DND-41 (cell line): ENCODE measurements around the gene PLA2G4A.

ENCODE experiments used
- ATAC-seq: fragments of 200-7000 bp; cut with Tn5 transposase; 3 replicates; pipeline ENCODE4 v1.9.1; 2021; ENCODE audit warnings: low read depth; ENCODE audit not compliant: insufficient read depth
- DNase-seq: peaks from one replicate; pipeline ENCODE4 v3.0.0-alpha.2; 2020
- H2AFZ ChIP-seq: 2 replicates; pipeline ENCODE4 v1.6.0; 2012; ENCODE audit warnings: low read depth, low read length
- H3K27ac ChIP-seq: 2 replicates; pipeline ENCODE4 v1.5.1; 2012; ENCODE audit warnings: low read length, inconsistent platforms
- H3K27me3 ChIP-seq: fragments of 200-600 bp; sonication (generic); 2 replicates; pipeline ENCODE4 v1.6.0; 2012; ENCODE audit warnings: low read length, mild to moderate bottlenecking, inconsistent platforms; ENCODE audit not compliant: insufficient read depth, poor library complexity
- H3K36me3 ChIP-seq: 2 replicates; pipeline ENCODE4 v1.5.1; 2012; ENCODE audit warnings: low read length, inconsistent platforms; ENCODE audit not compliant: insufficient read depth
- H3K4me1 ChIP-seq: 2 replicates; pipeline ENCODE4 v1.5.1; 2012; ENCODE audit warnings: mild to moderate bottlenecking, low read length; ENCODE audit not compliant: insufficient read depth
- H3K4me2 ChIP-seq: 2 replicates; pipeline ENCODE4 v1.6.0; 2012; ENCODE audit warnings: mild to moderate bottlenecking, moderate library complexity, low read length, inconsistent platforms; ENCODE audit not compliant: insufficient read depth
- H3K4me3 ChIP-seq, 2 experiments: fragments of 200-600 bp in 1 of 2; shearing (Covaris generic) in 1 of 2; 2 replicates each; pipeline ENCODE4 v1.5.1; 2012 to 2016; ENCODE audit warnings: inconsistent platforms in 2 of 2, low read length in 2 of 2, mild to moderate bottlenecking in 2 of 2, low read depth in 1 of 2, moderate library complexity in 1 of 2
- H3K79me2 ChIP-seq: 2 replicates; pipeline ENCODE4 v1.6.0; 2012; ENCODE audit warnings: low read length, inconsistent platforms; ENCODE audit not compliant: insufficient read depth
- H3K9ac ChIP-seq: 2 replicates; pipeline ENCODE4 v1.6.0; 2012; ENCODE audit warnings: low read depth, mild to moderate bottlenecking, inconsistent platforms, low read length, moderate library complexity
- H3K9me3 ChIP-seq: 2 replicates; pipeline ENCODE4 v1.5.1; 2012; ENCODE audit warnings: low read length, moderate library complexity, mild to moderate bottlenecking, inconsistent platforms; ENCODE audit not compliant: insufficient read depth, severe bottlenecking
- H4K20me1 ChIP-seq: 2 replicates; pipeline ENCODE4 v1.6.0; 2012; ENCODE audit warnings: low read length; ENCODE audit not compliant: insufficient read depth
- CTCF ChIP-seq: IDR thresholded peaks from 2 replicates; pipeline ENCODE4 v1.5.1; 2012; ENCODE audit warnings: borderline replicate concordance, low read length, moderate library complexity, mild to moderate bottlenecking; ENCODE audit not compliant: poor library complexity, severe bottlenecking; ENCODE audit errors: extremely low read depth
- EZH2 ChIP-seq: IDR thresholded peaks from 3 replicates; pipeline ENCODE4 v1.6.1; 2012; ENCODE audit warnings: borderline replicate concordance, low read depth, mild to moderate bottlenecking, moderate library complexity, low read length, inconsistent platforms; ENCODE audit not compliant: severe bottlenecking

PLA2G4A gene

GRCh38 chr1:186865857-186866256 lies 37.1 kb downstream of the PLA2G4A start:
- Histone ChIP-seq H4K20me1 (no peaks in the 10 kb centered on the region), H3K27me3 (no peaks in the 10 kb centered on the region), H3K36me3 (no peaks in the 10 kb centered on the region), H3K27ac (no peak overlapping the region), H3K4me1 (no peaks in the 10 kb centered on the region), H3K4me2 (no peak overlapping the region), H3K9ac (no peak overlapping the region), H2AFZ (no peak overlapping the region), H3K9me3 (no peaks in the 10 kb centered on the region), H3K79me2 (no peaks in the 10 kb centered on the region), H3K4me3 (no peak overlapping the region)
- no peak for TF ChIP-seq CTCF
- TF ChIP-seq EZH2 = no peak
- DNase-seq (no peak), ATAC-seq (no peak)

GRCh38 chr1:186869526-186870228 lies 40.9 kb downstream of the PLA2G4A start:
- no peak for ATAC-seq
- no peak overlapping the region for H2AFZ ChIP-seq
- H4K20me1 ChIP-seq = no peaks in the 10 kb centered on the region

GRCh38 chr1:186871784-186872183 lies 43.0 kb downstream of the PLA2G4A start:
- H3K9me3 ChIP-seq = no peaks in the 10 kb centered on the region
- no peak overlapping the region for H2AFZ ChIP-seq
- no peak overlapping the region for H3K9ac ChIP-seq
- no peak for ATAC-seq
- no peak overlapping the region for H3K27ac ChIP-seq
- no peaks in the 10 kb centered on the region for H4K20me1 ChIP-seq
- DNase-seq = no peak
- no peaks in the 10 kb centered on the region for H3K36me3 ChIP-seq
- H3K4me1 ChIP-seq = no peaks in the 10 kb centered on the region
- no peak overlapping the region for H3K4me3 ChIP-seq
- no peaks in the 10 kb centered on the region for H3K27me3 ChIP-seq
- TF ChIP-seq CTCF = no peak
- no peak for TF ChIP-seq EZH2
- H3K4me2 ChIP-seq = no peak overlapping the region
- no peaks in the 10 kb centered on the region for H3K79me2 ChIP-seq

More at GRCh38 chr1:186869526-186870228, 40.9 kb downstream of the PLA2G4A start:
- no peak overlapping the region for H3K4me3 ChIP-seq
- no peak for TF ChIP-seq EZH2
- TF ChIP-seq CTCF = no peak
- H3K79me2 ChIP-seq = no peaks in the 10 kb centered on the region
- H3K27me3 ChIP-seq = no peaks in the 10 kb centered on the region
- H3K36me3 ChIP-seq = no peaks in the 10 kb centered on the region
- H3K9ac ChIP-seq = no peak overlapping the region
- no peaks in the 10 kb centered on the region for H3K9me3 ChIP-seq
- no peak for DNase-seq
- H3K4me1 ChIP-seq = no peaks in the 10 kb centered on the region
- H3K27ac ChIP-seq = no peak overlapping the region
- H3K4me2 ChIP-seq = no peak overlapping the region
